Measurements from ENCODE around the gene TRAF2. TPM values are rescaled to one million over a fixed set of nuclear protein-coding genes. Genes with fewer than 3 reads are reported as not detected.

TRAF2 gene
- total and polyA plus RNA-seq, 2 of the 8 experiments (the other 6 are each of a cell fraction or from before 2014, with no cell fraction given), result 26.9 to 50.2 TPM

DNA sequence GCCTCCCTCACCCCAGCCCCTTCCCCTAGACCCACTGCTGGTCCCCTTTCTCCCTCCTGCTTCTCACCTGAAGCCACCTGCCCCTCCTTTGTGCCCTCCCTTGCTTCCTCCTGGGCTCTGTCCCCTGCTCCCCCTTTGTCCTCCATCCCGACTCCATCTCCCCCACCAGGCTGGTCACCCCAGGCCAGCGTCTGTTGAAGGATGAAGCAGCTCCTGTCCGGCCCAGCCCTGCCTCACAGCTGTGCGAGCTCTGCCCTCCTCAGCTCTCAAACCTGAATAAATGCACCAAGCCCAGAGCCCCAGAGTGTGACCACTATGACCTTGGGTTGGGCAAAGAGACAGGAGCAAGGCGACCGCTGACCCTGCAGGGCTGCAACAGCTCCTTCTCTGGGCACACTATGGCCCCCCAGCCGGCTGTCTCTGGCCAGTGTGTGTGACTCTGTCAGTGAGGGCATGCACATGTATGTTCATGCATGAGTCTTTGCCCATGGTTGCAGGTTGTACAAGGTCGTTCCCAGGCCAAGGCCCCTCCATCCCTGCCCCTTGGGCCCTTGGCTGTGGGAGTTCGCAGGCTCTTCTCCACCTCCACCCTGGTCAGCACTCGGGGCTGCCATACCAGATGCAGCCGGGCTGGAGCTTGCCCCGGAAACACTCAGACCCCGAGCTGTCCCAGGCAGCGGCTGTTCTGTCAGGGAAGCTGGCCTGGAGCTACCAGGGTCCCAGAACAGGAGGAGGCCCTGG, 69.1 kb downstream of the TRAF2 start:
- H3K4ac ChIP-seq (replicated peaks; ENCODE audit: insufficient read length, low read depth, low read length), result no peak overlapping the region
- no peak overlapping the region for H3K14ac ChIP-seq (ENCODE audit: insufficient read length)
- no peak overlapping the region for H4K5ac ChIP-seq (ENCODE audit: insufficient read length, low read depth, low read length)
- H3K4me2 ChIP-seq (ENCODE audit: insufficient read depth in 1 of 2, low read depth in 2 of 2, low read length in 2 of 2), result no peak overlapping the region
- H3K79me2 ChIP-seq (ENCODE audit: control insufficient read depth in 1 of 2, insufficient read depth in 2 of 2, low read length in 2 of 2), result no peaks in the 10 kb centered on the region
- no peak overlapping the region for H3K18ac ChIP-seq (ENCODE audit: extremely low read depth, low read length)
- ChIA-PET CTCF (ENCODE audit: partially characterized antibody) (interaction anchor here (0.9 to 5.2 kb wide), 5 partner anchors 9 to 112 kb away, joined by 3 to 21 read pairs (median 4); partner anchors contain the start of genes C8G and FBXW5), POLR2A (ENCODE audit: partially characterized antibody) (interaction anchor here (0.6 kb wide), 1 partner anchor 79 kb away, joined by 3 read pairs; no protein-coding TSS in a partner anchor)
- no peak for FAIRE-seq
- no peaks in the 10 kb centered on the region for H3K36me3 ChIP-seq (ENCODE audit: control insufficient read depth in 2 of 4, insufficient read depth in 4 of 4, low read length in 3 of 4)
- H4K20me1 ChIP-seq (replicated peaks in 1 of 2; ENCODE audit: control insufficient read depth in 1 of 2, insufficient read depth in 2 of 2, low read length in 2 of 2), result peaks cover 0 to 6% of the 10 kb centered on the region in 2 experiments
- H2AK5ac ChIP-seq (ENCODE audit: low read depth, low read length), result no peak overlapping the region
- H3K23me2 ChIP-seq (ENCODE audit: low read depth, low read length), result peaks cover 12% of the 10 kb centered on the region; the same call in 1 of the 2 replicates
- no peak overlapping the region for H4K8ac ChIP-seq (ENCODE audit: extremely low read depth, insufficient read depth, low read length)
- no peak overlapping the region for H2BK120ac ChIP-seq (replicated peaks; ENCODE audit: low read depth, low read length)
- no peaks in the 10 kb centered on the region for H3K27me3 ChIP-seq (replicated peaks in 1 of 4; ENCODE audit: control insufficient read depth in 3 of 4, extremely low read depth in 1 of 4, insufficient read depth in 3 of 4, low read length in 3 of 4)
- no peak overlapping the region for H3K56ac ChIP-seq (replicated peaks; ENCODE audit: insufficient read length, low read depth, low read length)
- 80% methylated on average over 14 of the region's 14 CpGs; no CpG with 5 or more reads in 1 of the 2 experiments for WGBS, 2 experiments (ENCODE audit: extremely low coverage in 1 of 2, insufficient coverage in 1 of 2, insufficient read length in 1 of 2, insufficient replicate concordance in 2 of 2, low coverage in 1 of 2, low lambda C conversion rate in 2 of 2, missing lambda C conversion rate in 1 of 2)
- DNase-seq (ENCODE audit: low read depth in 1 of 2, low spot score in 2 of 2), result no peak
- H3K9me3 ChIP-seq (ENCODE audit: insufficient read depth in 2 of 2, low read depth in 1 of 2, low read length in 1 of 2), result no peaks in the 10 kb centered on the region
- H3K4me3 ChIP-seq (ENCODE audit: extremely low read depth in 1 of 4, insufficient read depth in 2 of 4, low read depth in 3 of 4, low read length in 4 of 4), result no peak overlapping the region
- H3K23ac ChIP-seq (ENCODE audit: insufficient read length), result no peak overlapping the region
- no peak overlapping the region for H2AFZ ChIP-seq (ENCODE audit: low read length)
- H2BK5ac ChIP-seq (ENCODE audit: low read depth, low read length), result no peak overlapping the region
- H2BK12ac ChIP-seq (ENCODE audit: low read depth, low read length), result no peak overlapping the region
- no peak overlapping the region for H2BK15ac ChIP-seq (ENCODE audit: low read length)
- H2BK20ac ChIP-seq (ENCODE audit: low read length), result no peak overlapping the region
- H4K91ac ChIP-seq (replicated peaks; ENCODE audit: insufficient read length, low read length), result no peak overlapping the region
- H3K79me1 ChIP-seq (ENCODE audit: low read depth, low read length), result no peaks in the 10 kb centered on the region
- no peak overlapping the region for H3K9ac ChIP-seq (replicated peaks in 1 of 4; ENCODE audit: extremely low read depth in 1 of 4, low read depth in 3 of 4, low read length in 3 of 4)
- H3K27ac ChIP-seq (ENCODE audit: low read depth, low read length), result no peak overlapping the region
- peaks cover 0 to 6% (median 5%) of the 10 kb centered on the region in 4 experiments; a peak in 5 of 7 replicates for H3K4me1 ChIP-seq (replicated peaks in 1 of 4; ENCODE audit: control insufficient read depth in 3 of 4, insufficient read depth in 4 of 4, low read length in 3 of 4)
- TF ChIP-seq KDM5A (IDR thresholded peaks at IDR 0.05; ENCODE audit: low read length) (no peak), POLR2AphosphoS5 (IDR thresholded peaks at IDR 0.05; ENCODE audit: low read depth, low read length) (no peak), EZH2 (IDR thresholded peaks at IDR 0.05; ENCODE audit: low read depth, low read length, severe bottlenecking) (no peak), TEAD4 (IDR thresholded peaks at IDR 0.05; ENCODE audit: low read depth, low read length) (no peak), TAF1 (IDR thresholded peaks at IDR 0.05; ENCODE audit: low read depth, low read length) (no peak), KDM1A (IDR thresholded peaks at IDR 0.05; ENCODE audit: borderline replicate concordance, low read length) (no peak), RXRA (IDR thresholded peaks at IDR 0.05; ENCODE audit: insufficient read depth, low read depth, low read length) (no peak)

Data from H1 (cell line).